ENCODE data around the gene CCL27. TPM values are rescaled to one million over a fixed set of nuclear protein-coding genes. Genes with fewer than 3 reads are reported as not detected.
A peak's percentile ranks its signal among the peaks of the same experiment; 100 is the strongest.

The CCL27 gene
- total and polyA plus RNA-seq, 2 of the 8 experiments (the other 6 are each of a cell fraction or from before 2014, with no cell fraction given): 0.42 TPM; not detected in 1

DNA sequence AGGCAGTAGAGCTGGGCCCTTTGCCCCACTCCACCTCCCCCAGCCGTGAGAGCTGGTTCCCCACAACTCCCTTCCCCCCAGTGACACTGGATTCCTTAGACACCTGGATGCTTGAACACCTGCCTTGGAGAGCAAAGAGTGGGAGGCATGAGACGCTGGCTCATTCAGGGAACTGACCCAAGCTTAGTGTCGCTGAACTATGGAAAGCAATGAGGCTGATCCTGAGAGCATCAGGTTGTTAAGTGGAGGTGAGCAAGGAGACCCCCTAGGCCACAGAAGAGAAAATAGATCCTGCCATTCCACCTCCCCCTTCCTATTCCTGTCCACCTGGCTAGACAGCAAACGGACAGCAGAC, 26.6 kb upstream of the CCL27 start:
- POLR2A ChIA-PET (ENCODE audit: partially characterized antibody): no interaction called here
- H2BK20ac ChIP-seq (ENCODE audit: low read length): no peak overlapping the region
- H3K18ac ChIP-seq (ENCODE audit: extremely low read depth, low read length): no peak overlapping the region
- no peak overlapping the region for H3K14ac ChIP-seq (ENCODE audit: insufficient read length)
- DNase-seq (ENCODE audit: low read depth in 1 of 2, low spot score in 2 of 2) (no peak), FAIRE-seq (no peak)
- H3K36me3 ChIP-seq (ENCODE audit: control insufficient read depth in 2 of 4, insufficient read depth in 4 of 4, low read length in 3 of 4): no peaks in the 10 kb centered on the region
- no peak overlapping the region for H3K4me3 ChIP-seq (ENCODE audit: extremely low read depth in 1 of 4, insufficient read depth in 2 of 4, low read depth in 3 of 4, low read length in 4 of 4)
- H3K79me1 ChIP-seq (ENCODE audit: low read depth, low read length): no peaks in the 10 kb centered on the region
- no peak overlapping the region for H3K23ac ChIP-seq (ENCODE audit: insufficient read length)
- H2AFZ ChIP-seq (ENCODE audit: low read length): no peak overlapping the region
- 0 out of 2 replicates have a peak overlapping the region, but pooled peaks have one; percentile 19 for H2BK12ac ChIP-seq (ENCODE audit: low read depth, low read length)
- no peaks in the 10 kb centered on the region for H3K79me2 ChIP-seq (ENCODE audit: control insufficient read depth in 1 of 2, insufficient read depth in 2 of 2, low read length in 2 of 2)
- no peak overlapping the region for H4K91ac ChIP-seq (replicated peaks; ENCODE audit: insufficient read length, low read length)
- H3K56ac ChIP-seq (replicated peaks; ENCODE audit: insufficient read length, low read depth, low read length): no peak overlapping the region
- H3K9ac ChIP-seq (replicated peaks in 1 of 4; ENCODE audit: extremely low read depth in 1 of 4, low read depth in 3 of 4, low read length in 3 of 4): no peak overlapping the region
- no peak overlapping the region for H3K4ac ChIP-seq (replicated peaks; ENCODE audit: insufficient read length, low read depth, low read length)
- H3K4me1 ChIP-seq (replicated peaks in 1 of 4; ENCODE audit: control insufficient read depth in 3 of 4, insufficient read depth in 4 of 4, low read length in 3 of 4): peaks cover 0 to 3% (median 1%) of the 10 kb centered on the region in 4 experiments; a peak in 2 of 7 replicates
- no peaks in the 10 kb centered on the region; the same call in 1 of the 2 replicates for H3K23me2 ChIP-seq (ENCODE audit: low read depth, low read length)
- no peak overlapping the region for H3K4me2 ChIP-seq (ENCODE audit: insufficient read depth in 1 of 2, low read depth in 2 of 2, low read length in 2 of 2)
- H2AK5ac ChIP-seq (ENCODE audit: low read depth, low read length): no peak overlapping the region
- no peak overlapping the region for H2BK15ac ChIP-seq (ENCODE audit: low read length)
- no peak overlapping the region for H2BK120ac ChIP-seq (replicated peaks; ENCODE audit: low read depth, low read length)
- no peak overlapping the region for H3K27ac ChIP-seq (ENCODE audit: low read depth, low read length)
- no peaks in the 10 kb centered on the region for H3K9me3 ChIP-seq (ENCODE audit: insufficient read depth in 2 of 2, low read depth in 1 of 2, low read length in 1 of 2)
- no peaks in the 10 kb centered on the region for H3K27me3 ChIP-seq (replicated peaks in 1 of 4; ENCODE audit: control insufficient read depth in 3 of 4, extremely low read depth in 1 of 4, insufficient read depth in 3 of 4, low read length in 3 of 4)
- H4K8ac ChIP-seq (ENCODE audit: extremely low read depth, insufficient read depth, low read length): no peak overlapping the region
- 86% methylated on average over 4 of the region's 4 CpGs; no CpG with 5 or more reads in 1 of the 2 experiments for WGBS, 2 experiments (ENCODE audit: extremely low coverage in 1 of 2, insufficient coverage in 1 of 2, insufficient read length in 1 of 2, insufficient replicate concordance in 2 of 2, low coverage in 1 of 2, low lambda C conversion rate in 2 of 2, missing lambda C conversion rate in 1 of 2)
- no peaks in the 10 kb centered on the region for H4K20me1 ChIP-seq (replicated peaks in 1 of 2; ENCODE audit: control insufficient read depth in 1 of 2, insufficient read depth in 2 of 2, low read length in 2 of 2)
- H4K5ac ChIP-seq (ENCODE audit: insufficient read length, low read depth, low read length): no peak overlapping the region
- H2BK5ac ChIP-seq (ENCODE audit: low read depth, low read length): no peak overlapping the region
- CTCF ChIA-PET (ENCODE audit: partially characterized antibody): interaction anchor here (1.7 to 12.6 kb wide), 2 partner anchors 12 to 14 kb away, joined by 8 to 147 read pairs; no protein-coding TSS in a partner anchor
- TF ChIP-seq KDM4A (IDR thresholded peaks at IDR 0.05; ENCODE audit: low read depth, low read length, severe bottlenecking): no peak
- no peak for TF ChIP-seq ASH2L (IDR thresholded peaks at IDR 0.05; ENCODE audit: low read length)
- no peak for TF ChIP-seq POLR2A (IDR thresholded peaks at IDR 0.05; ENCODE audit: control extremely low read depth in 1 of 2, low read depth in 2 of 2, low read length in 2 of 2)
- TF ChIP-seq BRCA1 (IDR thresholded peaks at IDR 0.05; ENCODE audit: low read depth, low read length): no peak
- TF ChIP-seq MAX (IDR thresholded peaks at IDR 0.05): no peak
- TF ChIP-seq RAD21 (IDR thresholded peaks at IDR 0.05 in 1 of 2, conservative IDR thresholded peaks at IDR 0.05 in 1 of 2; ENCODE audit: low read depth in 2 of 2, low read length in 2 of 2): no peak
- no peak for TF ChIP-seq KDM1A (IDR thresholded peaks at IDR 0.05; ENCODE audit: borderline replicate concordance, low read length)
- no peak for TF ChIP-seq MAFK (IDR thresholded peaks at IDR 0.05; ENCODE audit: low read depth, low read length)
- no peak for TF ChIP-seq KDM5A (IDR thresholded peaks at IDR 0.05; ENCODE audit: low read length)
- no peak for TF ChIP-seq SP2 (IDR thresholded peaks at IDR 0.05; ENCODE audit: low read length)
- no peak for TF ChIP-seq EGR1 (IDR thresholded peaks at IDR 0.05; ENCODE audit: borderline replicate concordance, low read depth, low read length)
- TF ChIP-seq BCL11A (IDR thresholded peaks at IDR 0.05; ENCODE audit: low read depth in 2 of 2, low read length in 2 of 2): no peak
- TF ChIP-seq ATF2 (IDR thresholded peaks at IDR 0.05; ENCODE audit: low read length): no peak

All from H1 (cell line).